HFFc6 (cell line): ENCODE measurements around the gene BMP6. TPM values are rescaled to one million over a fixed set of nuclear protein-coding genes. Genes with fewer than 3 reads are reported as not detected.

Source experiments
- DNase-seq: peaks from one replicate; pipeline ENCODE4 v3.0.0-alpha.2; 2018
- H3K27ac Mint-ChIP-seq: 2 replicates; pipeline ENCODE4 v1.8.0; 2020; ENCODE audit warnings: mild to moderate bottlenecking, mixed read lengths
- H3K27me3 Mint-ChIP-seq: 2 replicates; pipeline ENCODE4 v1.8.0; 2021; ENCODE audit warnings: mild to moderate bottlenecking, moderate library complexity, mixed read lengths; ENCODE audit not compliant: insufficient read depth
- H3K36me3 Mint-ChIP-seq: 2 replicates; pipeline ENCODE4 v1.8.0; 2021; ENCODE audit warnings: low read depth, mixed read lengths
- H3K4me1 Mint-ChIP-seq: 2 replicates; pipeline ENCODE4 v1.8.0; 2020; ENCODE audit warnings: low read depth, mixed read lengths
- H3K4me3 Mint-ChIP-seq: 2 replicates; pipeline ENCODE4 v1.8.0; 2020; ENCODE audit warnings: mild to moderate bottlenecking, moderate library complexity, mixed read lengths
- H3K9me3 Mint-ChIP-seq: 2 replicates; pipeline ENCODE4 v1.8.0; 2020; ENCODE audit warnings: mild to moderate bottlenecking, mixed read lengths
- CTCF ChIP-seq: fragments of 200-600 bp; sonication (generic); IDR thresholded peaks from 2 replicates; pipeline ENCODE4 v1.5.0; 2021; ENCODE audit warnings: antibody characterized with exemption, mild to moderate bottlenecking
- total RNA-seq, 6 experiments: library from RNA; stranded (reverse); fragmentation: NEBNext Ultra II Directional; extraction: Animal tissue kit (Norgen Biotek cat#: 25700); gene quantifications; 2 replicates in 1 of 6; 3 replicates in 5 of 6; pipeline ENCODE4 v1.2.3, GENCODE V29; 2021

Gene BMP6
- total RNA-seq, 6 experiments from 2014 or later, result 0.05 to 0.43 (median 0.11) TPM; not detected in 1

DNA sequence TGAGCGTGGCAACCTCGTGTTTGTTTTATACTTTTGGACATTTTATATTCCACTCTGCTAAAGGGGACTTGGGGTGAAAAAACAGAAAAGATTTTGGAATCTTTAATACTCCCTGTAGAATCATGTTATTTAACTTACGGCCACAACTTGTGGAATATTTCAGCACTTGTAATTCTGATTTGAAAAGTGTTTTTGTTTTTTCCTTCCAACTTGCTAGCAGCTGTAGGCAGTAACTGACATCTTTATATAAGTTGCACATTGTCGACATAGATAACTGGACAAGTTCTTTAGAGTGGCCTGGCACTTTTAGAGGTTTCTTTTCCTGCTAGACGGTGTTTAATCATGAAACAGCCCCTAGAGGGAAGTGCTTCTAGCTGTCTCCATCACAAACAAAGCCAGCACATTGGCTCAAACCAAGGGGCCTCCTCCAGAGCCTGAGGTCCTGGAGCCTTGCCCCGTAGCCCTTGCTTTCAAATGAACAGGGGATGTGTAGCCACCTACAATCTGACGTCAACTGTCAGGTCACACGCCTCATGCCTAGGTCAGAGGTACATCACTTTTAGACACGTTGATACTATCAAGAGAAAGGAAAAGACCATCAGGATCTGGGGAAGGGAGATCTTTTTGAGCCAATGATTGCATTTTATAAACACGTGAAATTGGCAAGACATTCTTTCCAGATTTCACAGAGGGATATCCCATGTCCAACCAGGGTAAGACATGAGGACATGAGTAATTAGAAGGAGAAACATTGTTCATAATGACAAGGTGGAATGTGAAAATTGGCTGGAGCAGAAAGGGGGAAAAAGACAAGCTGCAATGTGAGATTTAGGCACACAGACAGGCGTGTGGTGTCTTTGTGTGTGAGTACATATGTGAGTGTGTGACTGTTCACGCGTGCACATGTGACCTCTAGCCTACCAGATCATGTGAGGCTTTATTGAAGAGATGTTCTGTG lies 92.6 kb downstream of the BMP6 start:
- H3K9me3 Mint-ChIP-seq, result no peaks in the 10 kb centered on the region
- peaks cover 28% of the 10 kb centered on the region for H3K4me1 Mint-ChIP-seq
- H3K27me3 Mint-ChIP-seq, result peaks cover 12% of the 10 kb centered on the region
- no peaks in the 10 kb centered on the region for H3K36me3 Mint-ChIP-seq
- no peak for TF ChIP-seq CTCF
- no peak overlapping the region for H3K4me3 Mint-ChIP-seq
- H3K27ac Mint-ChIP-seq, result no peak overlapping the region
- DNase-seq, result no peak

DNA sequence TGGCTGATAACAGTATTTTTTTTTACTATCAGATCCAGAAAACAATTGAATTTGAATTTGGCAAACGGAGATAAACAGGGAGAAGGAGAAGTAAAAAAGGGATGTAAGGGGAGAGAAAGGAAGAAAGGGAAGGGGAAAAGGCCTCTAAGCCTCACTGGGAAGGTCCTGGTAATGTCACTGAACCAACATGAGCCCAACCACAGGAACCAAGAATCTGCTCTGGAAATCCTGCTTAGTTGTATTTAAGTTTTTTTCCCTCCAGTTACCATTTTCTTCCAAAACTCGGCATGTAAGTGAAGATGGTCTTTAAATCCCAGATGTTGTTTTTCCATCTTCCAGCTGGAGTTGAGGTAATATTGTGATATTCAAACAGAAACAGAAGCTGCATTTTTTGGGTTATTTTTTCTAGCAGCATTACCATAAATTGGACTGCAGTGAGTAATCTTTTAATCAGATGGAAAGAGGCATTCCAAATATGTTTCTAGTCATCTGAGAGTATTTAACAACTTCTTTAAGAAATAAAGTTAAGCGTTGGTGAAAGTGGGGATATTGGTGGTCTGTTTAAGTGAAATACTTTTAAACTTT lies 93.6 kb downstream of the BMP6 start:
- Mint-ChIP-seq H3K4me3 (no peak overlapping the region), H3K4me1 (peaks cover 28% of the 10 kb centered on the region), H3K36me3 (no peaks in the 10 kb centered on the region), H3K9me3 (no peaks in the 10 kb centered on the region; the same call in 1 of the 2 replicates), H3K27me3 (peaks cover 14% of the 10 kb centered on the region), H3K27ac (peak overlapping the region; percentile 19; the same call in 1 of the 2 replicates)
- TF ChIP-seq CTCF, result no peak
- DNase-seq, result peak; percentile 39

- H3K9me3 Mint-ChIP-seq, result no peaks in the 10 kb centered on the region; the same call in 1 of the 2 replicates
- no peak for DNase-seq
- peaks cover 28% of the 10 kb centered on the region for H3K4me1 Mint-ChIP-seq
- TF ChIP-seq CTCF, result no peak
- no peaks in the 10 kb centered on the region for H3K36me3 Mint-ChIP-seq
- no peak overlapping the region for H3K27ac Mint-ChIP-seq
- H3K27me3 Mint-ChIP-seq, result peaks cover 14% of the 10 kb centered on the region
- H3K4me3 Mint-ChIP-seq, result no peak overlapping the region
These were observed 94.5 kb downstream of the BMP6 start for GRCh38 chr6:7820288-7820835.

GRCh38 chr6:7821426-7821825 lies 95.5 kb downstream of the BMP6 start:
- no peak overlapping the region for H3K27ac Mint-ChIP-seq
- peaks cover 10% of the 10 kb centered on the region for H3K27me3 Mint-ChIP-seq
- H3K36me3 Mint-ChIP-seq, result no peaks in the 10 kb centered on the region
- TF ChIP-seq CTCF, result no peak
- peaks cover 28% of the 10 kb centered on the region for H3K4me1 Mint-ChIP-seq
- peak; percentile 24 for DNase-seq
- H3K9me3 Mint-ChIP-seq, result no peaks in the 10 kb centered on the region; the same call in 1 of the 2 replicates
- H3K4me3 Mint-ChIP-seq, result no peak overlapping the region

- TF ChIP-seq CTCF, result no peak
- Mint-ChIP-seq H3K9me3 (no peaks in the 10 kb centered on the region; the same call in 1 of the 2 replicates), H3K4me3 (no peak overlapping the region), H3K4me1 (peaks cover 36% of the 10 kb centered on the region), H3K36me3 (no peaks in the 10 kb centered on the region), H3K27ac (no peak overlapping the region), H3K27me3 (peaks cover 13% of the 10 kb centered on the region)
- no peak for DNase-seq
These were observed 97.7 kb downstream of the BMP6 start for GRCh38 chr6:7823552-7823951.
